Panc1 (cell line): ENCODE results near the gene FARP2. TPM values are rescaled to one million over a fixed set of nuclear protein-coding genes. Genes with fewer than 3 reads are reported as not detected.
A peak's percentile ranks its signal among the peaks of the same experiment; 100 is the strongest.

Experiments used
- ATAC-seq: fragments of 200-7000 bp; cut with Tn5 transposase; 2 replicates; pipeline ENCODE4 v1.9.1; 2020; ENCODE audit warnings: mild to moderate bottlenecking, moderate library complexity
- BruUV-seq: library from RNA; stranded (reverse); fragments of 400-500 nt; replicated peaks from 2 replicates; lab custom pipeline; 2021; lab: Mats Ljungman, UMichigan
- CTCF ChIA-PET: fragments of 300-600 bp; sonication (Branson Sonifier 250); formaldehyde crosslinking; loops from one replicate; lab custom pipeline; 2022; ENCODE audit warnings: antibody characterized with exemption; lab: Charles Lee
- POLR2A ChIA-PET: fragments of 300-600 bp; sonication (Branson Sonifier 250); formaldehyde crosslinking; loops from one replicate; lab custom pipeline; 2022; ENCODE audit warnings: antibody characterized with exemption; lab: Charles Lee
- DNase-seq: peaks from one replicate; pipeline ENCODE4 v3.0.0-alpha.2; 2010; ENCODE audit warnings: low read depth, low spot score
- H3K27ac ChIP-seq: 2 replicates; pipeline ENCODE4 v1.5.1; 2011; ENCODE audit warnings: mild to moderate bottlenecking, low read length, inconsistent platforms
- H3K27me3 ChIP-seq: fragments of 200-500 bp; sonication (Bioruptor generic); 2 replicates; pipeline ENCODE4 v1.6.0; 2014; ENCODE audit warnings: low read length, inconsistent platforms; ENCODE audit not compliant: control insufficient read depth, insufficient read depth
- H3K36me3 ChIP-seq: fragments of 200-500 bp; sonication (Bioruptor generic); 2 replicates; pipeline ENCODE4 v1.5.1; 2014; ENCODE audit warnings: inconsistent platforms, mild to moderate bottlenecking, low read length, moderate library complexity; ENCODE audit not compliant: control insufficient read depth, insufficient read depth
- H3K4me1 ChIP-seq: 2 replicates; pipeline ENCODE4 v1.5.1; 2011; ENCODE audit warnings: inconsistent platforms, mild to moderate bottlenecking, low read length, moderate library complexity; ENCODE audit not compliant: control insufficient read depth, insufficient read depth
- H3K4me3 ChIP-seq, 2 experiments: 2 replicates each; pipeline ENCODE4 v1.5.1; 2011 to 2012; ENCODE audit warnings: low read depth in 2 of 2, low read length in 2 of 2, mild to moderate bottlenecking in 2 of 2, inconsistent platforms in 1 of 2, moderate library complexity in 1 of 2
- H3K9me3 ChIP-seq: fragments of 200-500 bp; sonication (Bioruptor generic); 2 replicates; pipeline ENCODE4 v1.5.1; 2014; ENCODE audit warnings: low read depth, mild to moderate bottlenecking, inconsistent platforms, low read length, moderate library complexity; ENCODE audit not compliant: control insufficient read depth, insufficient read depth
- POLR2AphosphoS5 ChIP-seq: IDR thresholded peaks from 2 replicates; pipeline ENCODE4 v1.6.1; 2012; ENCODE audit warnings: mild to moderate bottlenecking, low read depth, low read length, moderate library complexity
- SIN3A ChIP-seq: IDR thresholded peaks from 2 replicates; pipeline ENCODE4 v1.6.1; 2012; ENCODE audit warnings: low read depth, mild to moderate bottlenecking, low read length, moderate library complexity, borderline replicate concordance; ENCODE audit not compliant: insufficient read depth
- TCF7L2 ChIP-seq: IDR thresholded peaks from 2 replicates; pipeline ENCODE4 v1.6.1; 2011; ENCODE audit warnings: mild to moderate bottlenecking, low read depth, low read length, inconsistent platforms
- in situ Hi-C: cut with HindIII; loops from 2 replicates; pipeline ENCODE4 v1.10.0; 2016; ENCODE audit warnings: low sequenced_read_pairs, low pct_unique_long_range_greater_than_20kb
- intact Hi-C: fragments of 100-400 bp; cut with micrococcal nuclease; formaldehyde crosslinking; loops from one replicate; pipeline ENCODE4 v1.10.0; 2022; ENCODE audit not compliant: unreplicated experiment
- total RNA-seq: library from RNA; stranded (reverse); gene quantifications from one replicate; pipeline ENCODE4 v1.2.1, GENCODE V29; 2021; ENCODE audit not compliant: unreplicated experiment
- TF ChIP-seq, protein P1 (sequence below), 2 experiments: IDR thresholded peaks; 2 replicates each; pipeline ENCODE4 v1.6.1; 2011 to 2012; ENCODE audit warnings: low read depth in 2 of 2, control low read depth in 1 of 2, low read length in 1 of 2, mild to moderate bottlenecking in 1 of 2, moderate library complexity in 1 of 2; ENCODE audit not compliant: insufficient read depth in 1 of 2
- TF ChIP-seq, protein P2 (sequence below): fragments of 450-650 bp; IDR thresholded peaks from 2 replicates; pipeline ENCODE4 v1.5.1; 2017; ENCODE audit warnings: mild to moderate bottlenecking

Gene FARP2
- total RNA-seq, 1 experiment from 2014 or later = 80.3 TPM

DNA sequence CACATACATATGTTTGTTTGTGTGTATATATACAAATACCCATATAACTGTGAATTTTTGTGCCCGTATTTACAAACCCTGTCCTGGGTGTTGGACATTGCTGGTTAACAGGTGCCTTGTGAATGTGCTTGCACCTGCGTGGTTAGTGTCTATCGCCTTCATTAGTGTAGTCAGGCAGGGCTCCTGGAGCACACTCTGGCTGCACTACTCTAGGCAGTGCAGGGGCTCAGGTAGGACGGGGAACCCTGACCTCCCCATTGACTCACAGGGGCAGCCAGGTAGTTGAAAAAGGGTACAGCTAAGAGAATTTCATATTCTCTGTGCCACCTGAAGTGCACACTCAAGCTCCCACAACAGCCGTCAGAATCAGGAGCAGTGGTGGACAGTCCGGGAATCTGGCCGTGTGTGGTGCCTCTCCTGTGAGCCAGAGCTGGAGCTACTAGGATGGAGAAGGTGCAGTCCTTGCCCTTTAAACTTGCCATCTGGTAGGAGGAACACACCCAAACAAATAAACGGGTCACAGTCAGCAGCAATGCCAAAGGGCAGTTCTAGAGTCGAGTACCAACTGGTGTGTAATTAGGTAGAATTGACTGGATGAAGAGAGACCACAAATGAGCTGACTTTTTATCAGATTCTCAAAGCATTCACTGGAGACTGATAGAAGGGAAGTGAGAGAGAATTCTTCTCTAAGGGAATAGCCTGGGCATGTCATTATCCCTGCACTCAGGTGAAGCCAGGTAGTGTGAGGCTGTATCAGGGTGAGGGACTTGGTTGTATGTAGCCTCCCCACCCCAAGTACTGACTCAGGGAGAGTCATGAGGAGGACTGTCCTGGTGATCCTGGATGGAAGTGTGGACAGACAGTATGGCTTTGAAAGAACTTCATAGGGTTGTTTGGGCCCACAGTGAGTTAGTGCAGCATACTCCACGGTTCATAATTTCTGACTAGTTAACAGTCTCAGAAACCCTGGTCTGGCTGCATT, 44.1 kb downstream of the FARP2 start:
- Histone ChIP-seq H3K27ac (no peak overlapping the region), H3K27me3 (no peaks in the 10 kb centered on the region), H3K4me1 (no peaks in the 10 kb centered on the region), H3K9me3 (no peaks in the 10 kb centered on the region), H3K36me3 (no peaks in the 10 kb centered on the region; the same call in 1 of the 2 replicates), H3K4me3 (no peak overlapping the region)
- POLR2A ChIA-PET = no interaction called here
- CTCF ChIA-PET = no interaction called here
- DNase-seq (no peak), ATAC-seq (peak; percentile 42; the same call in 1 of the 2 replicates)
- BruUV-seq = no TSS peak
- intact Hi-C loops (no loop called here), in situ Hi-C loops (no loop called here)
- TF ChIP-seq POLR2AphosphoS5 = no peak
- TF ChIP-seq, protein P1, sequence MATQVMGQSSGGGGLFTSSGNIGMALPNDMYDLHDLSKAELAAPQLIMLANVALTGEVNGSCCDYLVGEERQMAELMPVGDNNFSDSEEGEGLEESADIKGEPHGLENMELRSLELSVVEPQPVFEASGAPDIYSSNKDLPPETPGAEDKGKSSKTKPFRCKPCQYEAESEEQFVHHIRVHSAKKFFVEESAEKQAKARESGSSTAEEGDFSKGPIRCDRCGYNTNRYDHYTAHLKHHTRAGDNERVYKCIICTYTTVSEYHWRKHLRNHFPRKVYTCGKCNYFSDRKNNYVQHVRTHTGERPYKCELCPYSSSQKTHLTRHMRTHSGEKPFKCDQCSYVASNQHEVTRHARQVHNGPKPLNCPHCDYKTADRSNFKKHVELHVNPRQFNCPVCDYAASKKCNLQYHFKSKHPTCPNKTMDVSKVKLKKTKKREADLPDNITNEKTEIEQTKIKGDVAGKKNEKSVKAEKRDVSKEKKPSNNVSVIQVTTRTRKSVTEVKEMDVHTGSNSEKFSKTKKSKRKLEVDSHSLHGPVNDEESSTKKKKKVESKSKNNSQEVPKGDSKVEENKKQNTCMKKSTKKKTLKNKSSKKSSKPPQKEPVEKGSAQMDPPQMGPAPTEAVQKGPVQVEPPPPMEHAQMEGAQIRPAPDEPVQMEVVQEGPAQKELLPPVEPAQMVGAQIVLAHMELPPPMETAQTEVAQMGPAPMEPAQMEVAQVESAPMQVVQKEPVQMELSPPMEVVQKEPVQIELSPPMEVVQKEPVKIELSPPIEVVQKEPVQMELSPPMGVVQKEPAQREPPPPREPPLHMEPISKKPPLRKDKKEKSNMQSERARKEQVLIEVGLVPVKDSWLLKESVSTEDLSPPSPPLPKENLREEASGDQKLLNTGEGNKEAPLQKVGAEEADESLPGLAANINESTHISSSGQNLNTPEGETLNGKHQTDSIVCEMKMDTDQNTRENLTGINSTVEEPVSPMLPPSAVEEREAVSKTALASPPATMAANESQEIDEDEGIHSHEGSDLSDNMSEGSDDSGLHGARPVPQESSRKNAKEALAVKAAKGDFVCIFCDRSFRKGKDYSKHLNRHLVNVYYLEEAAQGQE (IDR thresholded peaks at IDR 0.05; ENCODE audit: insufficient read depth in 1 of 2, low read depth in 2 of 2, low read length in 1 of 2) = no peak
- TF ChIP-seq SIN3A = no peak
- TF ChIP-seq TCF7L2 = no peak
- TF ChIP-seq, protein P2, sequence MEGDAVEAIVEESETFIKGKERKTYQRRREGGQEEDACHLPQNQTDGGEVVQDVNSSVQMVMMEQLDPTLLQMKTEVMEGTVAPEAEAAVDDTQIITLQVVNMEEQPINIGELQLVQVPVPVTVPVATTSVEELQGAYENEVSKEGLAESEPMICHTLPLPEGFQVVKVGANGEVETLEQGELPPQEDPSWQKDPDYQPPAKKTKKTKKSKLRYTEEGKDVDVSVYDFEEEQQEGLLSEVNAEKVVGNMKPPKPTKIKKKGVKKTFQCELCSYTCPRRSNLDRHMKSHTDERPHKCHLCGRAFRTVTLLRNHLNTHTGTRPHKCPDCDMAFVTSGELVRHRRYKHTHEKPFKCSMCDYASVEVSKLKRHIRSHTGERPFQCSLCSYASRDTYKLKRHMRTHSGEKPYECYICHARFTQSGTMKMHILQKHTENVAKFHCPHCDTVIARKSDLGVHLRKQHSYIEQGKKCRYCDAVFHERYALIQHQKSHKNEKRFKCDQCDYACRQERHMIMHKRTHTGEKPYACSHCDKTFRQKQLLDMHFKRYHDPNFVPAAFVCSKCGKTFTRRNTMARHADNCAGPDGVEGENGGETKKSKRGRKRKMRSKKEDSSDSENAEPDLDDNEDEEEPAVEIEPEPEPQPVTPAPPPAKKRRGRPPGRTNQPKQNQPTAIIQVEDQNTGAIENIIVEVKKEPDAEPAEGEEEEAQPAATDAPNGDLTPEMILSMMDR = no peak

DNA sequence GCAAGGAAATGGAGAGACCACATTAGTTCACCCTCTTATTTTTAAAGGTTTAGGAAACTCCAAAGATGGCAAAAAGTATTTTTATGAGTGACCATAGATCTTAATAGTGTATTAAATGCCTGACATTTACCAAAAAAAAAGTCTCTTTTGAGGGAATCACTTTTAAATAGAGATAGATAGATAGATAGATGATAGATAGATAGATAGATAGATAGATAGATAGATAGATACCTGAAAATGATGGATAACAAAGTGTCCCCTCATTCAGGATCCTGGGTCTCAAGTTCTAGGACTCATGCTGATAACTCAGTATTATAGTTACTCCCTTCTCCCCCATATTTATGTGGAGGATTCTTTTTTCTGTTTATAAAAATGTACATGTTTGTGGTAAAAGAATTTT, 52.8 kb downstream of the FARP2 start:
- TF ChIP-seq, protein P1 (IDR thresholded peaks at IDR 0.05; ENCODE audit: insufficient read depth in 1 of 2, low read depth in 2 of 2, low read length in 1 of 2) = no peak
- TF ChIP-seq TCF7L2 (no peak), SIN3A (no peak), POLR2AphosphoS5 (no peak)
- TF ChIP-seq, protein P2 = no peak
- H3K36me3 ChIP-seq = peaks cover 9% of the 10 kb centered on the region
- H3K4me3 ChIP-seq = no peak overlapping the region
- in situ Hi-C loops = no loop called here
- CTCF ChIA-PET = no interaction called here
- H3K27ac ChIP-seq = no peak overlapping the region
- H3K27me3 ChIP-seq = no peaks in the 10 kb centered on the region
- intact Hi-C loops = no loop called here
- DNase-seq (no peak), ATAC-seq (no peak)
- no peaks in the 10 kb centered on the region for H3K4me1 ChIP-seq
- no TSS peak for BruUV-seq
- no peaks in the 10 kb centered on the region for H3K9me3 ChIP-seq
- POLR2A ChIA-PET = no interaction called here
